Right lobe of liver (tissue), 4 donors: ENCODE data around the gene PRCC.

ENCODE experiments used
- CTCF ChIP-seq, 4 donors: fragments of 200-600 bp in 3 of 4; fragments of 450-650 bp in 1 of 4; IDR thresholded peaks; one replicate each; pipeline versions ENCODE4 v1.5.1 to v1.8.0; 2016 to 2022; ENCODE audit warnings: antibody characterized with exemption in 4 of 4, mild to moderate bottlenecking in 2 of 4
- POLR2A ChIP-seq: fragments of 450-650 bp; IDR thresholded peaks from one replicate; pipeline ENCODE4 v1.6.1; 2017; ENCODE audit warnings: antibody characterized with exemption, mild to moderate bottlenecking
- donor health status: DM: no; HTN: no; CAD: no.
- donor health status: DM: no; HTN: no; CAD: no.
- donor health status: DM: no; HTN: yes; CAD: no.

GRCh38 chr1:156733989-156734584 lies 33.2 kb upstream of the PRCC start:
- no peak for TF ChIP-seq CTCF (IDR thresholded peaks at IDR 0.05)
- no peak for TF ChIP-seq POLR2A
